SK-N-MC (cell line): ENCODE measurements around the gene PCK2.

ENCODE experiments used
- DNase-seq: peaks from one replicate; pipeline ENCODE4 v3.0.0-alpha.2; 2011; ENCODE audit warnings: low read depth, low spot score
- H3K27ac ChIP-seq: fragments of 200-600 bp; sonication (generic); 2 replicates; pipeline ENCODE4 v1.5.1; 2016; ENCODE audit warnings: mixed run types
- H3K36me3 ChIP-seq: fragments of 200-600 bp; sonication (generic); 2 replicates; pipeline ENCODE4 v1.6.1; 2017; ENCODE audit warnings: antibody characterized with exemption, low read length, mixed read lengths; ENCODE audit not compliant: insufficient read depth
- H3K4me3 ChIP-seq: fragments of 200-600 bp; sonication (generic); 2 replicates; pipeline ENCODE4 v1.5.1; 2016
- H3K9ac ChIP-seq: fragments of 200-600 bp; sonication (generic); 2 replicates; pipeline ENCODE4 v1.8.0; 2017; ENCODE audit warnings: mixed run types, mixed read lengths; ENCODE audit not compliant: insufficient read length
- H3K9me3 ChIP-seq: fragments of 200-600 bp; sonication (generic); 2 replicates; pipeline ENCODE4 v1.6.1; 2017; ENCODE audit warnings: low read depth, mild to moderate bottlenecking, antibody characterized with exemption, low read length, moderate library complexity, mixed read lengths
- EZH2 ChIP-seq: fragments of 200-600 bp; sonication (generic); IDR thresholded peaks from one replicate; pipeline ENCODE4 v1.6.1; 2017; ENCODE audit warnings: antibody characterized with exemption
- FOXP2 ChIP-seq: optimal IDR thresholded peaks from 2 replicates; pipeline ENCODE3; 2011; ENCODE audit warnings: mild to moderate bottlenecking, moderate library complexity; ENCODE audit not compliant: insufficient read depth; ENCODE audit errors: extremely low read length, control extremely low read depth
- POLR2AphosphoS5 ChIP-seq: IDR thresholded peaks from 2 replicates; pipeline ENCODE4 v1.6.1; 2012; ENCODE audit warnings: mild to moderate bottlenecking, low read depth, low read length, borderline replicate concordance

Gene PCK2

DNA sequence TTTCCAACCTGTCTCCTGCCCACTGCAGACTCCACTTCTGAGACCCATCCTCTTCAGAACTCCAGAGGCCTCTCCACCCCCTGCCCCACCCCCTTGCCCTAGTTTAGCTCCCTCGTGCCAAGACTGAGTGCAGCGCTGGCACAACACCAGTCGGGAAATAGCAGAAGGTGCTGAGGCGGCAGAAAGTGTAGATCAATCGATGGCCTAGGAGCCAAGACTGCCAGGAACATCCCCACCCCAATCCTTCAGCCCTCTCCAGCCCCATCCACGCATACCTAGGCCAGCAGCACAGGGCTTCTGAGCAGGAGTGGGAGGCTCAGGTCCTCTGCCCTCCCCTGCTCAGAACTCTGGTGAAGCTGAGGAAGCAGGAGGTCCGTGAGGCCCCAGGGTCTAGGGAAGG lies 21.7 kb upstream of the PCK2 start:
- TF ChIP-seq EZH2 = no peak
- TF ChIP-seq FOXP2 = no peak
- TF ChIP-seq POLR2AphosphoS5 = no peak
- Histone ChIP-seq H3K4me3 (no peak overlapping the region), H3K9me3 (no peaks in the 10 kb centered on the region), H3K27ac (no peak overlapping the region), H3K36me3 (no peaks in the 10 kb centered on the region), H3K9ac (no peak overlapping the region)
- DNase-seq = no peak

DNA sequence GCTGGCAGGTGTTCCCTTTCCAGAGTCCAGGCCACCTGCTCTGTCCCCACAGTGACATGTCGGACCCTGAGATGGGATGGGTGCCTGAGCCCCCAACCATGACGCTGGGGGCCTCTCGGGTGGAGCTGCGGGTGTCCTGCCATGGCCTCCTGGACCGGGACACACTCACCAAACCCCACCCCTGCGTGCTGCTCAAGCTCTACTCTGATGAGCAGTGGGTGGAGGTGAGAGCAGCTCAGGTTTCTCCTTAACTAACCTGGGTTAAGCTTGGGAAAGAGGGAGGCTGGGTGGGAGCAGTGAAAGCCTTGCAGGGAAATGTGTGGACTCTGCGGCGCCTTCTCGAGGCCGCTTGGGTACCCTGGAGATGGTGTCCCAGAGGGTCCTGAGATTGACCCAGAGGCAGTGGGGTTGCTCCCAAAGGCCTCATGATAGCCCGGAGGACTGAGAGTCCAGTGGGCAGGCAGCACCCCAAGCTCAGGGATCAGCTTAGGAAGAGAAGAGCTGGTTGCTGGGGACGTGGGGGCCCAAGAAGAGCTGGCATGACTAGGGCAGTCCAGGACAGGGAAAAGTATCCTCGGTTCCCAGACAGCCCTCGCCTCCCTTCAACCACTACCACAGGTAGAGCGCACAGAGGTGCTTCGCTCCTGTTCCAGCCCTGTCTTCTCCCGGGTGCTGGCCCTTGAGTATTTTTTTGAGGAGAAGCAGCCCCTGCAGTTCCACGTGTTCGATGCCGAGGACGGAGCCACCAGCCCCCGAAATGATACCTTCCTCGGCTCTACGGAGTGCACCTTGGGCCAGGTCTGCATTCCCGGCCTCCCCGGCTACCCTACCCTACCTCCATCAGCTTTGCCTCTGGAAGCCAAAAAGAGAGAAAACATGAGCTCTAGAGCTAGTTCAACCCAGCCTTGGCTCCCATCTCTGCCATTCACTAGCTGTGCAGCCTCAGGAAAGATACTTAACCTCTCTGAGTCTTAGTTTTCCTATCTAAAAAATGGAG lies 20.9 kb upstream of the PCK2 start:
- H3K4me3 ChIP-seq = no peak overlapping the region
- H3K36me3 ChIP-seq = no peaks in the 10 kb centered on the region
- TF ChIP-seq FOXP2 = no peak
- TF ChIP-seq EZH2 = no peak
- no peak for TF ChIP-seq POLR2AphosphoS5
- DNase-seq = no peak
- no peaks in the 10 kb centered on the region for H3K9me3 ChIP-seq
- H3K9ac ChIP-seq = no peak overlapping the region
- H3K27ac ChIP-seq = no peak overlapping the region

DNA sequence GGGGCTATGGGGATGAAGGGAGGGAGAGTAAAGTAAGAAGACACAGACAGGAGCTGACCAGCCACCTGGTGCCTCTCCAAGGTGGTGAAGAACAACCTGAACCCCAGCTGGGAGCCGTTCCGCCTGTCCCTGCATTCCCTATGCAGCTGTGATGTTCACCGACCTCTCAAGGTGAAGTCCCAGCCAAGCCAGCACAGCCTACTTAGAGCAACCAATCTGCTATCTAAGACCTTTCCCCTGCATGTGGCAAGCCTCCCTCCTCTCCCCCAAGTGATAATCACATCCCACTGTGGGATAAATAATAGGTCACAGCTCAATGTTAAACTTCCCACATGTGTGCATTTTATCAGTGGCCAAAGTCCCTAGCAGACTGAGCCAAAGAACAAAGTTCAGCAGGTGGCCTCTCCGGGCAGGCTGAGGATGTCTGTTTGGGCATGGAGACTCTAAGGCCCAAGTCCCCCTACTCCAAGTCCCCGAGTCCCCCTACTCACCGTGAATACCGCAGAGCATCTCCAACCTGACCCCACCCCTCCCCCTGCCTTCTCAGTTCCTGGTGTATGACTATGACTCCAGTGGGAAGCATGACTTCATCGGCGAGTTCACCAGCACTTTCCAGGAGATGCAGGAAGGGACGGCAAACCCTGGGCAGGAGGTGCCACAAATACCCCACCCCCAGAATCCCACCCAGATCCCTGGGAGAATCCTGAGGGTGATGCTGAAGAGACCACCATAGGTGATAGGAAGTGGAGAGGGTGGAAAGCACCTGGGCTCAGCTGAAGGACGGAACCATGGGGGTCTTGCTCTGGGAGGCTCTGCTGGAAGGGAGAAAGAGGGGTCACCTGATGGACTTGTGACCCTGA lies 19.3 kb upstream of the PCK2 start:
- Histone ChIP-seq H3K9ac (no peak overlapping the region), H3K27ac (no peak overlapping the region), H3K4me3 (no peak overlapping the region), H3K36me3 (no peaks in the 10 kb centered on the region), H3K9me3 (no peaks in the 10 kb centered on the region)
- TF ChIP-seq EZH2 (no peak), FOXP2 (no peak)
- no peak for DNase-seq

DNA sequence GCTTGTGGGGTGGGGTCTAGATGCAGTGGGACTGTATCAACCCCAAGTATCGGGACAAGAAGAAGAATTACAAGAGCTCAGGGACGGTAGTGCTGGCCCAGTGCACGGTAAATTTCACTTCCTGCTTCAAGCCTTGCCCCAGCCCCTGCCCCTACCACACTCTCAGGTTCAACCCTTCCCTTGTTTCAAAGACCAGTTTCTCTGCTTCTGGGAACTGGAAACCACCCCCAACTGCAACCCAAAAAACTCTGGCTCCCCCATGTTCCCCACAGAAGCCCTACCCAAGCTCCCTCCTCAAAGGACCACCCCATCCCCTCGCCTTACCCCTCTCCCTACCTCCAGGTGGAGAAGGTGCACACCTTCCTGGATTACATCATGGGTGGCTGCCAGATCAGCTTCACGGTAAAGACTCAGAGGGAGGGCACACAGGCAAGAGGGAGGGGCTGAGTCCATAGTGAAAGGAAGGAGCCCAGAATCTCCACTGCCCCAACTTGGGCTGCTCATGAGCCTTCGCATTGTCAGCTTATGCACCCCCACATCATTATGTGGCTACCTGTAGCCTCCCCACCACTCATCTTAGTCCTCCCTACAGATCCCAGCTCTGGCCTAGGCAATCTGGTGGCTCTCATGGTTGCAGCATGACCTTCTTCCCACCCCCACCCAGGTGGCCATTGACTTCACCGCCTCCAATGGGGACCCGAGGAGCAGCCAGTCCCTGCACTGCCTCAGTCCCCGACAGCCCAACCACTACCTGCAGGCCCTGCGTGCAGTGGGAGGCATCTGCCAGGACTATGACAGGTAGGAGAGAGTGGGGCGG lies 18.4 kb upstream of the PCK2 start:
- no peak for DNase-seq
- H3K9ac ChIP-seq = no peak overlapping the region
- H3K9me3 ChIP-seq = no peaks in the 10 kb centered on the region
- TF ChIP-seq EZH2 = no peak
- no peak for TF ChIP-seq FOXP2
- TF ChIP-seq POLR2AphosphoS5 = no peak
- H3K4me3 ChIP-seq = no peak overlapping the region
- H3K27ac ChIP-seq = no peak overlapping the region
- H3K36me3 ChIP-seq = no peaks in the 10 kb centered on the region

DNA sequence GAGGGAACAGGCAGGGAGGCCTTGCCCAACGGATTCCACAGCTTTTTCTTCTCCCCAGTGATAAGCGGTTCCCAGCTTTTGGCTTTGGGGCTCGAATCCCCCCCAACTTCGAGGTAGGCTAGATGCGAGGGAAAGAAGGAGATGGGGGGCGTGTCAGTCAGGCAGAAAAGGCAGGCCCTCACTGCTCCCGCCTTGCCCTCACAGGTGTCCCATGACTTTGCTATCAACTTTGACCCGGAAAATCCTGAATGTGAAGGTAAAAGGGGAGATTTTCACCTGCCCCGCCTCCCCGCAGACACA lies 17.9 kb upstream of the PCK2 start:
- DNase-seq = no peak
- Histone ChIP-seq H3K4me3 (no peak overlapping the region), H3K27ac (no peak overlapping the region), H3K9ac (no peak overlapping the region), H3K36me3 (no peaks in the 10 kb centered on the region), H3K9me3 (no peaks in the 10 kb centered on the region)
- TF ChIP-seq POLR2AphosphoS5 (no peak), FOXP2 (no peak), EZH2 (no peak)

DNA sequence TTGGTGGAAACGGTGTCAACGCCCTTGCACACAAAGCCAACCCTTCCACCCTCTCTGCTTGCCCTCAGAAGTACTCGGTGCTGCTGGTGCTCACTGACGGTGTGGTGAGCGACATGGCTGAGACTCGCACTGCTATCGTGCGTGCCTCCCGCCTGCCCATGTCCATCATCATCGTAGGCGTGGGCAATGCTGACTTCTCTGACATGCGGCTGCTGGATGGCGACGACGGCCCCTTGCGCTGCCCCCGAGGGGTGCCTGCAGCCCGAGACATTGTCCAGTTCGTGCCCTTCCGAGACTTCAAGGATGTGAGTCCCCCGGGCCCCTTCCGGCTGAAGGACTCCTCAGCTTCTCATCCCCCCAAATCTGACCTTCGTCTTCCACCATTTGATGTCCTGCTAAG lies 17.0 kb upstream of the PCK2 start:
- TF ChIP-seq POLR2AphosphoS5 (no peak), EZH2 (no peak), FOXP2 (no peak)
- H3K9me3 ChIP-seq = no peaks in the 10 kb centered on the region
- no peaks in the 10 kb centered on the region for H3K36me3 ChIP-seq
- no peak overlapping the region for H3K27ac ChIP-seq
- no peak overlapping the region for H3K4me3 ChIP-seq
- DNase-seq = no peak
- H3K9ac ChIP-seq = no peak overlapping the region

DNA sequence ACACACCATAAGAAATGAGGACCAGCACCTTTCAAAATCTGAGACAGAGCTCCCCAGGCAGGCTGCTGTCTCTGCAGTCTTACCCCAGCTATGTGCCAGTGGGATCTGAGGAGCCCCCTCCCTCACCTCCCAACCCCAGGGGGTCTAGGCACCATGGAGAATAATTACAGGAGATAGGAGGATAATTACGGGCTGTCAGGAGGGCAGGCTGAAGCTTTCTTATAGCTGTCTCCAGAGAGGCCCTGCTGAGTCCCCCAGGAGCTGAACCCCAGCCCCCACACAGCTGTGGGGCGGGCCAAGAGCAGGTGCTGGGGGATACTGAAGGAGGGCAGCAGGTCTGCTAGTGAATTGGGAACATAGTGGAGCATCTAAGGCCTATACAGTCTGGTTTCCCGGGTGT lies 16.0 kb upstream of the PCK2 start:
- H3K9me3 ChIP-seq = no peaks in the 10 kb centered on the region
- H3K36me3 ChIP-seq = no peaks in the 10 kb centered on the region
- H3K9ac ChIP-seq = no peak overlapping the region
- no peak for DNase-seq
- no peak overlapping the region for H3K4me3 ChIP-seq
- TF ChIP-seq EZH2 (no peak), POLR2AphosphoS5 (no peak), FOXP2 (no peak)
- H3K27ac ChIP-seq = no peak overlapping the region
